ENCODE measurements around the gene BDKRB2.

Gene BDKRB2

DNA sequence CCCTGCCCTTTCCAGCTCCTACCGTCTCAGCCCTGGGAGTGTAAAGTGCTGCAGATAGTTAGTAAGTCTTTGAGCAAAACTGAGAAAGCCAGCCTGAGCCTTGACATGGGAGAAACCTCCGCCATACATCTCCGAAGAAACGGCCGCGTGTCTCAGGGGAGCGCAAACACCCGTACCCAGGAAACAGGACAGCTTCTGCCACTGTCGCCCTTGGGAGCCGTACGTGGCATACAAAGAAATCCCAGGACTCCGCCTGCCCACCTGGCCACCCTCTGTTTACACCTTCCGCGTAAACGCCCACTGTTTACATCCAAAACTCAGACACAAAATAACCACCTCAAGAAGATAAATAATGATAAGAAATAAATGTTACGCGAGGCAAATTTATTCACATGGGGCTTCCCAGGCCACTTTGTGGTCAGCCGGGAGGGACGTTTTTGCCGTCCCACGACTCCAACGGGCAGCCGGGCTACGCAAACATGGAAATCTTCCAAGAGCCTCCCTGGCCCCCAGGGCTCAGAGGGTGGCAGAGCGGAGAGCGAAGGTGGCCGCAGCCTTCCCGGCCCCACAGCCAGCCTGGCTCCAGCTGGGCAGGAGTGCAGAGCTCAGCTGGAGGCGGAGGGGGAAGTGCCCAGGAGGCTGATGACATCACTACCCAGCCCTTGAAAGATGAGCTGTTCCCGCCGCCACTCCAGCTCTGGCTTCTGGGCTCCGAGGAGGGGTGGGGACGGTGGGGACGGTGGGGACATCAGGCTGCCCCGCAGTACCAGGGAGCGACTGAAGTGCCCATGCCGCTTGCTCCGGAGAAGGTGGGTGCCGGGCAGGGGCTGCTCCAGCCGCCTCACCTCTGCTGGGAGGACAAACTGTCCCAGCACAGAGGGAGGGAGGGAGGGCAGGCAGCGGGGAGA lies at the start of gene BDKRB2:
Gene BDKRB2 (plus strand): TSS at position 689 of the 908 bp plus-strand sequence. CDS start 32,269 bp downstream, outside the sequence.
- DNase-seq = peak in 33 of 56 donors; percentile 4 to 75 (median 30)

DNA sequence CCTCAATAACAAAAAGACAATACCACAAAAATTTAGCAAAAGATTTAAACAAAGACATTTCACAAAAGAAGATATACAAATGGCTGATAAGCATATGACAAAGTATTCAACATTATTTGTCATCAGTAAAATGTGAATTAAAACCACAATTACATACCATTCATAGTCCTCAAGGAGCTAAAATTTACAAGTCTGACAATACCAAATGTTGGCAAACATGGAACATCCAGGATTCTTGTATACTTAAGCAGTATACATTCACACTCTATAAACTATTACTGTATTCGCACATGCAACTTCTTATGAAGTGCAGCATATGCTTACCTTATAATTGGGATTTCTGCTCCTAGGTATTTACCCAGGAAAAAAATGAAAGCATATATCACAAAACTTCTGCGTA lies 49.7 kb upstream of the BDKRB2 start:
- DNase-seq = no peak

DNA sequence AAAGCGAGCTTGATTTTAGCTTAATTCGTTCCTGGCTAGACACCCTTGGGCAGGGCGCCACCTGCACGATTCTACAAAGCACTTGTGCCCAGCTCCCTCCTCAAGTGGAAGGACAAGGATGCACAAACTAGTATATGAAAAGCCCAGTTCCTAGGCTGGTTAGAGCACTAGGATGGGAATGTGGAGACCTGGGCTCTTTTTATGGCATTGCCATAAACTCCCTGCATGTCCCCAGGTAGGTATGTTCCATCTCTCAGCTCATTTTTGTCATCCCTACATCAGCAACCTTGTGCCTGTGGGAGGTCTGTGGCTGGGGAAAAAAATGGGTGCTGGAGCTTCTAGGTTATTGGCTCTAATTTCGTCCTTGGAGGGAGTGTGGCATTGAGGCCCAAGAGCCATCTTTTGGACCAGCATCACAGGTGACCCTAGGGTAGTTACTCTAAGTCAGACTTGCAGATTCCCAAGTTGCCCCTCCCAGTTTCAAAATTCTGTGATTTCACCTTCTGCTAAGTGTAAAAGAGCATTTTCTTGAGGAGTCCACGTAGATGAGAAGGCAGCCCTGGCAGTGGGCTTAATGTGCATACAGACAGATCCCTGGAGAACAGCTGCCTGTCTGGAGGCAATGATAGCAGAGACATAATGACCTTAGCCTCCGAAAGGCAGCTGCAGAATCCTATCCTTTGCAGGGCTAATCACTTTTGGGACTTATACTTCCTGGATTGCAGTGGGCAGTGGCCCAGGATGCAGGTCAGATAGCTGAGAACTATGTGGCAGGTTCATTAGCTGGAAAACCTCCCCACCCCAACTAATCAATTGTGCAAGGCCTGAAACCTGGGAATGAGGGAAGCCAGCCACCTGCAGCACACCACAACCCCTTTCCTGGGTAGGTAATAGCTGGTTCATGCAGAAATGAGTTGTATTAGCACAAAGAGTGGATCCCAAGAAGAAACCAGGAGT lies 47.6 kb upstream of the BDKRB2 start:
- no peak for DNase-seq

DNA sequence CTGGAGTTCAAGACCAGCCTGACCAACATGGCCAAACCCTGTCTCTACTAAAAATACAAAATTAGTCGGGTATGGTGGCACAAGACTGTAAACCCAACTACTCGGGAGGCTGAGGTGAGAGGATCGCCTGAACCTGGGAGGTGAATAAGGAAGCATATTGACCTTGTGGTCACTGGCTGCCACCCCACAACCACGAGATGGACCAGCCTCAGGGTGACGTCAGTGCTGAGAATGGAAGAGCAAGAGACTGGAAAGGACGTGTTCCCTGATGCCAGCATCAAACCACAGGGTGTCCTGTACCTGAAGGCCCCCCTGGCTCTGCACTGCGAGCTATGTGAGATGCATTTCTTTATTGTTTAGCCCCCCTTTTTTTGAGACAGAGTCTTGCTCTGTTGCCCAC lies 45.9 kb upstream of the BDKRB2 start:
- DNase-seq = no peak

DNA sequence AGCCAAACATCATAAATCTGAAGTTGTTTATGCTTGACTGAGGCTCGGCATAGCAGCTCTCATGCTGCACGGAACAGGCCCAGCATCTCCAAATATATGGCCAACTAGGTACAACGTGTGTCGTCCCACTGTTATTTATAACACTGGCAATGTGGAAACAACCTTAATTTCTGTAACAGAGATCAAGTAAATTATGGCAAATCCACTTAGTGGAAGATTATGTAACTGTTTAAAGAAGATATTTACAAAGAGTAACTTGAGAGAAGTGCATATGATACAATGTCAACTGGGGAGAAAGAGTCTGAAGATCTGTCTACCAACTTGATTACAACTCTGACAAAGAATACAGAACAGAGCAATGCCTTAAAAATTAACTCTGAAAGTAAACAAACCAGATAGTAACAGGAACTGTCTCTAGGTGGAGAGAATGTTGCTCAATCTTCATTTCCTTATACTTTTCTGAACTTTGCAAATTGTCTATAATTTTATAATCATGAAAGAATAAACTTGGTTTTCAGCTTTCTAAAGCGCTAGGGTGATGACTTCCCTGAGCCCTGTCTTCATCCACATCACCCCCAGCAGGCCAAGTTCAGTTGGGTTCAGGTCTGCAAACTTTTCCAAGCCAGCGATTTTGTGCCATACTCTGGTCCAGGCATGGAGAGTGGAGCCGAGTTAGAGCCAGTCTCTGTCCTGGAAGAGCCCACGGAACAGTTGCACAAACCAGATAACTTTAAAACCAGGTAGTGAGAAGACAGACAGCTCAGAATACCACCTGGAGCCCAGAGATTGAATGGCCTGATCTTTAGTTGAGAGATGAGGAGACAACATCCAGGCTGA lies 44.3 kb upstream of the BDKRB2 start:
- no peak for DNase-seq

DNA sequence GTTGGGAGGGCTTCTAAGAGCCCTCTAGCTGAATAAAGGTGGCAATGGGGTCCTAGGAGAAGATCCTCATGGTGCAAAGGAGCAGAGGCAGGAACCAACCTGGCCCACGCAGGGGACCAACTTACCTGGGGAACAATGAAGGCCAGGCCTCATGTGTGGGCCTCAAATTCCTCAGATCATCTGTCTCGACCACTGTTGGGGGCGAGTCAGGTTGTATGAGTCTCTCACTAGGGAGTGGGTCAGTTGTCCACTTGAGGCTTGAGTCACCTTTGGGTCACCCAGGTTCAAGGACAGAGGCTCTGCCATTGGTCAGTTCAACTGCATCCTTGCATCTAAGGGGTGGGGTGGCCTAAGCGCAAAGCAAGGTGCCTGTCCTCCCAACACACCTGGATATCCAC lies 43.7 kb upstream of the BDKRB2 start:
- DNase-seq = no peak

DNA sequence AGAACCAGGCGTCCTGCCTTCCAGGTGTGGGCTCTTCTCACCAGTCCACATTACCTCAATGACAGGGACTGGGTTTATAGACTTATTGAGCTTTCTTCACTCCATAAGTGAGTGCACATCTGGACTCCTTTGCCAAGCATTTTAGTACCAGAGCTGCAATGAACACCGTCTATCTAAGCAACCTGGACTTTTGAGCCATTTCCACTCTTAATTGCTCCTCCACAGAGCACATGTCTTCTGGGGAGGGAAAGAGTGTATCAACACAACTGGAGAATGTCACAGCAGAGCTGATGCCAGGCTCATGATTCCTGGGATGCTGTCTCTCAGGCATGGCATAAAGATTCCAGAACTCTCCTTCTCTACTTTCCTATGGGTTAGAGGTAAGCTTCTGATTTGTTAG lies 43.0 kb upstream of the BDKRB2 start:
- DNase-seq = no peak

DNA sequence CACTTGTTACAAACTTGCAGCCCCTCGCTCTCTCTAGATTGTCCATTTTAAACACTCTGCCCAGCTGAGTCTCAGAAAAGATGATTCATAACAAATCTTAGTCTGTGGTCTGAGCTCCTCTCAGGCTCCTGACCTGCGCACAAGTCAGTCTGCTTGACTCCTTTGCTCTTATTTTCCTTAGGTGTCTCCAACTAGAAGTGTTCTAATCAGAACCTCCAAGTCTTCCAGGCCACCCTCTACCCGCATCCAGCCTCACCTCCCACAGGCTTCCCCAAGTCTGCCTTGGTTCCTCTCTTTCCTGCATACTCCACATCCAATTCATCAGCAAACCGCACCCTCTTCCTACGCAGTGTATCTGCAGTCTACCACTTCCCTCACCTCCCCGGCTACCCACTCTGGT lies 42.4 kb upstream of the BDKRB2 start:
- no peak for DNase-seq

DNA sequence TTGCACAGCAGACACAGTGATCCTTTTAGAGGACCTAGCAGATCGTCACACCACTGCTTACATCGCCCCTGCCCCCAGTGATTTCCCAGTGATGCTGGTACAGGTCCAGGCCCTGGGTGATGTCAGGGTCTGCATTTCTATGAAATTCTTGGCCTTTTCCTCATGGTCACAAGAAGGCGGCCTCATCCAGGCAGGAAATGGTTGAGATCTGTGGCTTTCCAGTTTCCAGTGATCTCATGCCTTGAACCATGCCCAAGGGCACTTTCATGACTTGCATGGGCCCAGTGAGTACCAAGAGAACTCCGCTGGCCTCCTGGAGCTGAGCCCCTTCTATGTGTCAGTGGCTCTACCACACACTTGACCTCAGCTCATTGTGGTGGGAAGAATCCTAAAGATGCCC lies 41.9 kb upstream of the BDKRB2 start:
- no peak for DNase-seq

DNA sequence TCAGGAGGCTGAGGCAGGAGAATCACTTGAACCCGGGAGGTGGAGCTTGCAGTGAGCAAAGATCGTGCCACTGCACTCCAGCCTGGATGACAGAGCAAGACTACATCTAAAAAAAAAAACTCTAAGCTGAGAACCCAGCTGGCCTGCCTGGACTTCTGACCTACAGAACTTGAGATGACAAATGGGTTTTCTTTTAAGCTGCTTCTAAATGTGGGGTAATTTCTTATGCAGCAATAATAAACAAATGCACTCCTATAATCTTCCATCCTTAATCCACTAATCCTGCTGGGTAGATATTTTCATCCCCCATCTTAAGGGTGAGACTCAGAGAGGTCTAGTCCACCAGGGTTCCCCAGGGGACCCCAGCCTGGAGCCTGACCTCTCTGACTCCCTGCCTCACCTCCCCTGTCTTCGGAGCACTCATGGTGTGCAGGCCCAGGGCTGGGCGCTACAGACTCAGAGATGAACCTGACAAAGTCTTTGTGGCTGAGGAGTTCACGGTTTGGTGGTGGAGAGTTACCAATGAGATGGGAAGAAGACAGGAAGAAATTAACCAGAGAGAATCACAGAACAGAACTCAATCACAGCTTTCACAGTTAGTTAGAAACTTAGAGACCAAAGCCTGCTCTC lies 39.7 kb upstream of the BDKRB2 start:
- DNase-seq = no peak

DNA sequence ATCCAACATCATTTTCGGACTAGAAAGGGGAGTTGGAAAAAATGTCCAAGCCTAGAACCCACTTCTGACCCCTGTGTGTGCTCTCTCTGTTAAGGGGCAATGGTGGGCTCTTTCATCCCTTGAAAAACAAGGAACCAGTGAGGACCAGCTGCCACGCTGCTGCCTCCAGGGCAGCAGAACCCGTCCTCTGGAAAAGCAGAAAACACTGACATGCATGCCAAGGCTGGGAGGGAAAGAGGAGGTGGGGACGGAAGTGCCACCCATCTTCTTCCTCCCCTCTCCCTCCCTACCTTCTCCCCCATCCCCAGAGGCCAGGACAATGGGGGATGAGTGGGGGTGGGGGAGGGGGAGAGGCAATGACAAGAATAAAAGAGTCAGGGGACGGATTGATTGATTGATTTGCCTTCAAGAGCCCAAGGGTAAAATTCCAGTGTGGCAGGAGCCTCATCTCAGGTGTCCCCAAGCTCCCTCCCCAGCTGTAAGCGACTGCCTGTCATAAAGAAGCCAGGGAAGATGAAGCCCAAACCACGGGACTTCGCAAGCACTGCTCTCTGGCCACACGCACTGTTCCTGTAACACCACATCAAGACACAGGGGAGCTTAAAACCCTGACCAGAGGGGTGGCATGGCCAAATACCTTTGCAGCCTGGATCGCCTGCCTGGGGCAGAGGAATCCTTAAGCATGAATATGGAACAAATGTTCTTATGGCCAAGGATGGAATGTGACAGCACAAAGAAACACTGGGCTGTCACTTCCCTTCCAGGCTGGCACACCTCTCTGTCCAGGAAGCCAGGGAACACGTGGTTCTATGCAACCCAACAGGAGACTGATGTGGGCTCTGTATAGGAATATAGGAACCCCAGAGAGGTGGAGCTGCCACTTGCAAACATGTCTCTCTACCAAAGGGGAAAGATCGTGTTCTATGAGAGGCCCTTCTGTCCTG lies 38.9 kb upstream of the BDKRB2 start:
- DNase-seq = no peak

DNA sequence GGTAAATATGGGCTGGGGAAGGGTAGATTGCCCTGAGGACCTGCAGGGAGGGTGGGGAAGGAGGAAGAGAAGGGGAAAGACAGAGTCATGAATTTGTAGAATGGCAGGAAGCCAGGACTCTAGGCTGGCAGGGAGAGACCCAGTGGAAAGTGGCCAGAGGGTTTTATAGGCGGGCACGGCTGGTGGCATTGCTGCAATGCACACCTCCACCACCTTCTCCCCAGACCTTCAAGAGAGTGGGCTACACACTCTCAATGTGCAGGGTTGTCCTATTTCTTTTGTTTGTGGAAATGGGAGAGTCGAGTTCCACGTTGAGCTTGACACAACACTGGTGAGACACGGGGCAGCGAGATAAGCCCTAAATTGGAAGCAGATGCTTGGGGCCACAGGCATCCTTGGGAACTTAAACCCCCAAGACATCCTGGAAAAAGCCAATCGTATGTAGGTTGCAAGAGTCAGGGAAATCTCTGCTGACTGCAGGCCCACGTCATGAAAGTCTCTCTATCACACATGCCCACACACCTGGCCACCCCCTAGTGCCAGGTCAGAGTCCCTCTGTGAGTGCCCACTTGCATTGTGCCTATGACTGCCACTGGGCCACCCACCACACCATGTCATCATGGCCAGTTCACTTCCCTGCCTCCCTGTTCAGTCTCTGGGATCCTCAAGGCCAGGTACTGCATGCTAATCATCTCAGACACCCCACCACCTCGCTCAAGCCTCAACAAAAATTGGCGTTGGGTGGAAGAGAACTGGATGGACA lies 38.0 kb upstream of the BDKRB2 start:
- no peak for DNase-seq

DNA sequence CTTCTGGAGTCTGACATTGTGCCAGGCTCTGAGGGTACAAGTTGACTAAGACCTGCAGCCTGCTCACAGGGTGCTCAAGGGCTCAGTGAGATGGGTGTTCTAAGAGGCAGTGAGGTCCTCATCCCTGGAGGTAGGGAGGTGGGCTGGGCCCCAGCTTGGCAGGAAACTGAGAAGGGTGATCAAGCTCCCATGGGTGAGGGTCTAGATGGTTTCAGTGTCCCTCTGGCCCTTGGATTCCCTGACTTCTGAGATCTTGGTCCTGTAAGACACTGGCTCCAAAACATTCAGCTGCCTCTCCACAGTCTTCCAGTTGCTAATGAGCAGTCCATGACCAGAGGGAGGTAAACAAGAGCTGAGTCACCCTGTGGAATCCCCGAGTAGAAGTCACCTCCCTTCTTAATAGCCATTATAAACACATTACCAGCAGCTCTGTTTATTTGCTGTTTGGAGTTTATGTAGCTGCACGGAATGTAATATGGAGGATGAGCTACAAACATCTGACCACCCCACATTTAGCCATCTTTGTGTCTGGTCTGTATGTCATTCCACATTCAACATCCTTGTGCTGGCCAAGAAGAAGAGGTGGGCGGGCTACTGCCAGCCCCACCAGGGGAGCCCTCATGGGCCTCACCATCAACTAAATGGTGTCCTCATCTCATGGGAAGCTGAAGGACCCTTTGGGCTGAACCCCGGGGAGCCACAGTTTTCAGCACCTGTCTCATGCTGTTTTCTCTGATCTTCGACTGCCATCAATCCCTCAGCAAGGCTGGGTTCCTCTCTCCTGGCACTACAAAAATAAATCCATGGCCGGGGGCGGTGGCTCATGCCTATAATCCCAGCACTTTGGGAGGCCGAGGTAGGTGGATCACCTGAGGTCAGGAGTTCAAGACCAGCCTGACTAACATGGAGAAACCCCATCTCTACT lies 37.2 kb upstream of the BDKRB2 start:
- no peak for DNase-seq

DNA sequence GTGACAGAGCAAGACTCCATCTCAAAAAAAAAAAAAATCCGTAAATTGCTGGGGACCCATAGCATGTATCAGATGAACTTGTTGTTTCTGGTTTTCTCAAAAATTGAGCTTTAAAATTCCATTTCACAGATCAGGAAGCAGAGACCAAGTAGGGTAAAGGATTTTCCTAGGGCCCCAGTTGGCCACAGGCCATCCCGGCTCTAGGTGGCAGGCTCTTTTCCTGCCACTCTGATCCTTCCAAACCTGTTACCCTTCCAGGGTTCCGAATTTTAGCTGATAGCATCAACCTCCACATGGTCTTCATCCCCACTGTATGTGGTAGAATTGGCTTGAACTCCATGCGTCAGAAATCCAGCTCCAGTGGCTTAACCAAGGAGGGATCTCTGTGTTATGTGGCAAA lies 36.1 kb upstream of the BDKRB2 start:
- no peak for DNase-seq

DNA sequence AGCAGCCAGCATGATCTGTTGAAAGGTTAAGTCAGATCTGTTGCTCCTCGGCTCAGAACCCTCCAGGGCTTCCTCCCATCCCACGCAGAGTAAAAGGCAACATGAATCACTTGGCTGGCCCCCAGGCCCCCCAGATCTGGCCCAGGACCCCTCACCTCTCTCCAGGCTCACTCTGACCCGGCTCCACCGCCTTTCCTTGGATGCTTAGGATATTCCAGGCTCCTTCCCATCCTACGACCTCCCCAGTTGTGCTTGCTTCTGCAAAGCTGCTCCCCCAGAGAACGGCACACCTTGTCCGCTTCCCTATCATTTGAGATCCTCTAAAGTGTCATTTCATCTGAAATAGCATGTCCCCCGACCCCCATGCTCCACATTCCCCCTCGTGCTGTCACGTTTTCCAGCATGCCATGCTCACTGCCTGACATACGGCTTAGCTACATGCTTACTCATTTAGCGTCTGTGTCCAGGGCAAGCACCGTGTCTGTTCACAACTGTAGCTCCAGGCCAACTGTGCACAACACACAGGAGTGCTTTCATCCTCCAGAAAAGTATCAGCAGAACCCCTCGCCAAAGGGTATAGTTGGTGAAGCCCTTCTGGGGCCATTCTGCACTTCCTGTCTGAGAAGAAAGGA lies 33.6 kb upstream of the BDKRB2 start:
- no peak for DNase-seq

DNA sequence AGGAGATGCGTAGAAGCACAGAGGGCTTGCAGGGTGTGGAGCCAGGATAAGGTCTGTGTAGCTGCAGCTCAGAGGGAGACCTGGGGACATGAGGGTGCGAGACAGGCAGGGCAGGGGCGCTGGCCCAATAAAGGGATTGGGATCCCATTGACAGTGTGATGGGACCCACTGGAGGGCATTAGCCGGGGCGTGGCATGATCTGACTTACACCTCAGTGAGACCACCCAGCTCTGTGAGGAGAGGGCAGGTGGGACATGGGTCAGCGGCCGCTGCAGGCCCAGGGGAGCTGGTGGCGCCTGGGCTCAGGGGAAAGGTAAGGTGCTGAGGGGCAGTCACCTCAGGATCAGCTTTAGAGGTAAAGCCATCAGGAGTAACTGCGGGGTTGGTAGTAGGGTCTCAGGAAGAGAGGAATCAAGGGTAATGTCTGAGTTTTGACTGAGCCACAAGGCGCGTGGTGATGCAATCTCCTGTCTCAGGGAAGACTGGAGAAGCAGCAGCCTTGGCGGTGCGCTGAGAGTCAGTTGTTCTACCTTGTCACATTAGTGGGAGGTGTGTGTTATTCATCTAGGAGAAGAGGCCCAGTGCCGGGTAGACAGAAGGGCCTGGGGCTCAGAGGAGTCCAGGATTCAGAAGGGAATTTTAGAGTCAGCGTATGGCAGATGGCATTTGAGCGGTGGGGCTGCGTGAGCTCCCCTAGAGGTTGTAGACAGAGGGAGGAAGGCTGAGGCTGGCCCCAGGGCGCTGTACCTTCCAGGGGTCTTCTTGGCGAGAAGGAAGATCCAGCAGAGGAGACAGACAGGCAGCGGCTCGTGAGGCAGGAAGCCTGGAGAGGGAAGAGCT lies 30.8 kb upstream of the BDKRB2 start:
- no peak for DNase-seq

Data from nucleus accumbens (tissue), 56 donors.